WTC11 (cell line): Measurements from ENCODE around the gene NOL9. TPM values are rescaled to one million over a fixed set of nuclear protein-coding genes. Genes with fewer than 3 reads are reported as not detected.

Experiments
- ATAC-seq: fragments of 200-7000 bp; cut with Tn5 transposase; 2 replicates; pipeline ENCODE4 v1.10.0; 2021; ENCODE audit warnings: mild to moderate bottlenecking, moderate library complexity
- CTCF ChIA-PET: fragments of 300-600 bp; sonication (Branson Sonifier 250); formaldehyde crosslinking; loops from one replicate; lab custom pipeline; 2021; ENCODE audit warnings: antibody characterized with exemption; lab: Charles Lee
- POLR2A ChIA-PET: fragments of 350-600 bp; sonication (Branson Sonifier 250); formaldehyde crosslinking; loops from one replicate; lab custom pipeline; 2021; ENCODE audit warnings: antibody characterized with exemption; lab: Charles Lee
- DNase-seq: peaks from one replicate; pipeline ENCODE4 v3.0.0; 2021; ENCODE audit warnings: low spot score
- H3K27ac Mint-ChIP-seq: 2 replicates; pipeline ENCODE4 v1.8.0; 2021; ENCODE audit warnings: mixed read lengths
- H3K27me3 Mint-ChIP-seq: 2 replicates; pipeline ENCODE4 v1.8.0; 2021; ENCODE audit warnings: low read depth, mild to moderate bottlenecking, moderate library complexity, mixed read lengths
- H3K36me3 Mint-ChIP-seq: 2 replicates; pipeline ENCODE4 v1.8.0; 2021; ENCODE audit warnings: mixed read lengths
- H3K4me1 Mint-ChIP-seq: 2 replicates; pipeline ENCODE4 v1.8.0; 2022; ENCODE audit warnings: mixed read lengths
- H3K4me3 Mint-ChIP-seq: 2 replicates; pipeline ENCODE4 v1.8.0; 2021; ENCODE audit warnings: mild to moderate bottlenecking, moderate library complexity, mixed read lengths
- H3K9me3 Mint-ChIP-seq: 2 replicates; pipeline ENCODE4 v1.8.0; 2021; ENCODE audit warnings: mixed read lengths
- ARID4B ChIP-seq: sonication (generic); formaldehyde crosslinking; IDR thresholded peaks from 2 replicates; pipeline ENCODE4 v1.8.0; 2023; ENCODE audit warnings: missing genetic modification reagents, mild to moderate bottlenecking, borderline replicate concordance
- CTCF ChIP-seq: fragments of 200-600 bp; IDR thresholded peaks from 2 replicates; pipeline ENCODE4 v1.8.0; 2022; ENCODE audit warnings: antibody characterized with exemption
- E2F1 ChIP-seq: sonication (generic); formaldehyde crosslinking; IDR thresholded peaks from 2 replicates; pipeline ENCODE4 v1.8.0; 2022; ENCODE audit warnings: mild to moderate bottlenecking, missing genetic modification reagents
- E2F5 ChIP-seq: sonication (generic); formaldehyde crosslinking; IDR thresholded peaks from 2 replicates; pipeline ENCODE4 v1.8.1; 2022; ENCODE audit warnings: mild to moderate bottlenecking, moderate library complexity, missing genetic modification reagents
- FOXJ3 ChIP-seq: sonication (generic); formaldehyde crosslinking; IDR thresholded peaks from 2 replicates; pipeline ENCODE4 v1.9.0; 2021; ENCODE audit warnings: missing genetic modification reagents, mild to moderate bottlenecking, borderline replicate concordance
- FOXP1 ChIP-seq: sonication (generic); formaldehyde crosslinking; IDR thresholded peaks from 2 replicates; pipeline ENCODE4 v1.8.0; 2022; ENCODE audit warnings: missing genetic modification reagents, mild to moderate bottlenecking, moderate library complexity, borderline replicate concordance
- HMGXB4 ChIP-seq: sonication (generic); formaldehyde crosslinking; IDR thresholded peaks from 2 replicates; pipeline ENCODE4 v1.8.1; 2023; ENCODE audit warnings: mild to moderate bottlenecking, moderate library complexity, missing genetic modification reagents
- MYBL2 ChIP-seq: sonication (generic); formaldehyde crosslinking; IDR thresholded peaks from 2 replicates; pipeline ENCODE4 v1.8.1; 2023; ENCODE audit warnings: mild to moderate bottlenecking, moderate library complexity, missing genetic modification reagents
- NFE2L1 ChIP-seq: sonication (generic); formaldehyde crosslinking; IDR thresholded peaks from 2 replicates; pipeline ENCODE4 v1.8.1; 2023; ENCODE audit warnings: missing genetic modification reagents
- NR3C1 ChIP-seq: sonication (generic); formaldehyde crosslinking; conservative IDR thresholded peaks from 2 replicates; pipeline ENCODE4 v1.8.1; 2023; ENCODE audit warnings: low read depth, mild to moderate bottlenecking, missing genetic modification reagents
- SOX15 ChIP-seq: fragments of 250-450 bp; sonication (Bioruptor Pico); IDR thresholded peaks from 2 replicates; pipeline ENCODE4 v1.9.0; 2021; ENCODE audit warnings: mild to moderate bottlenecking
- ZBTB21 ChIP-seq: sonication (generic); formaldehyde crosslinking; IDR thresholded peaks from 2 replicates; pipeline ENCODE4 v1.8.1; 2023; ENCODE audit warnings: mild to moderate bottlenecking, missing genetic modification reagents, borderline replicate concordance
- ZNF121 ChIP-seq: sonication (generic); formaldehyde crosslinking; IDR thresholded peaks from 2 replicates; pipeline ENCODE4 v1.8.0; 2023; ENCODE audit warnings: missing genetic modification reagents
- ZNF138 ChIP-seq: sonication (generic); formaldehyde crosslinking; conservative IDR thresholded peaks from 2 replicates; pipeline ENCODE4 v1.8.1; 2022; ENCODE audit warnings: mild to moderate bottlenecking, moderate library complexity, missing genetic modification reagents
- ZNF232 ChIP-seq: sonication (generic); formaldehyde crosslinking; IDR thresholded peaks from 2 replicates; pipeline ENCODE4 v1.8.0; 2022; ENCODE audit warnings: mild to moderate bottlenecking, missing genetic modification reagents
- ZNF416 ChIP-seq: fragments of 250-450 bp; sonication (Bioruptor Pico); IDR thresholded peaks from 2 replicates; pipeline ENCODE4 v1.9.0; 2021; ENCODE audit warnings: mild to moderate bottlenecking, inconsistent platforms
- ZSCAN18 ChIP-seq: fragments of 250-450 bp; sonication (Bioruptor Pico); IDR thresholded peaks from 2 replicates; pipeline ENCODE4 v2.1.2; 2022; ENCODE audit warnings: mild to moderate bottlenecking, moderate library complexity
- total RNA-seq: library from RNA; stranded (reverse); gene quantifications from 3 replicates; pipeline ENCODE4 v1.2.3, GENCODE V29; 2021

NOL9 gene
- total RNA-seq, 1 experiment from 2014 or later = 37.4 TPM

- no peak for DNase-seq
- POLR2A ChIA-PET = interaction anchor here (0.6 to 1.0 kb wide), 2 partner anchors 11 to 15 kb away, joined by 3 read pairs; no protein-coding TSS in a partner anchor
- Mint-ChIP-seq H3K9me3 (no peaks in the 10 kb centered on the region), H3K4me1 (peaks cover 2% of the 10 kb centered on the region), H3K27ac (no peak overlapping the region), H3K27me3 (no peaks in the 10 kb centered on the region), H3K36me3 (peaks cover 26% of the 10 kb centered on the region), H3K4me3 (no peak overlapping the region)
- ATAC-seq = no peak
- no peak for TF ChIP-seq ZNF416
- CTCF ChIA-PET = no interaction called here
These were observed 40.8 kb upstream of the NOL9 start for GRCh38 chr1:6594977-6595740.

- no peaks in the 10 kb centered on the region for H3K27me3 Mint-ChIP-seq
- no peak overlapping the region for H3K27ac Mint-ChIP-seq
- ChIA-PET CTCF (no interaction called here), POLR2A (no interaction called here)
- TF ChIP-seq ZNF138 (CRISPR knock-in tag) (no peak), E2F5 (CRISPR knock-in tag) (no peak), MYBL2 (no peak), E2F1 (no peak), HMGXB4 (CRISPR knock-in tag) (no peak)
- peaks cover 29% of the 10 kb centered on the region for H3K36me3 Mint-ChIP-seq
- DNase-seq (no peak), ATAC-seq (no peak)
- H3K9me3 Mint-ChIP-seq = no peaks in the 10 kb centered on the region
- no peak overlapping the region for H3K4me3 Mint-ChIP-seq
- no peaks in the 10 kb centered on the region for H3K4me1 Mint-ChIP-seq
These were observed 39.5 kb upstream of the NOL9 start for GRCh38 chr1:6593810-6594209.

- Mint-ChIP-seq H3K4me1 (no peaks in the 10 kb centered on the region), H3K27ac (no peak overlapping the region), H3K36me3 (peaks cover 30% of the 10 kb centered on the region), H3K9me3 (no peaks in the 10 kb centered on the region), H3K4me3 (no peak overlapping the region), H3K27me3 (no peaks in the 10 kb centered on the region)
- DNase-seq (no peak), ATAC-seq (no peak)
- ChIA-PET CTCF (no interaction called here), POLR2A (no interaction called here)
- TF ChIP-seq ZSCAN18 (no peak), E2F1 (no peak), ARID4B (CRISPR knock-in tag) (no peak), CTCF (no peak), SOX15 (no peak), FOXJ3 (CRISPR knock-in tag) (no peak), NR3C1 (no peak), ZNF232 (no peak), FOXP1 (CRISPR knock-in tag) (no peak), ZBTB21 (CRISPR knock-in tag) (no peak), NFE2L1 (no peak), ZNF121 (CRISPR knock-in tag) (no peak)
These were observed 38.7 kb upstream of the NOL9 start for GRCh38 chr1:6592865-6593593.
